Measurements from ENCODE around the gene PDSS2.

DNA sequence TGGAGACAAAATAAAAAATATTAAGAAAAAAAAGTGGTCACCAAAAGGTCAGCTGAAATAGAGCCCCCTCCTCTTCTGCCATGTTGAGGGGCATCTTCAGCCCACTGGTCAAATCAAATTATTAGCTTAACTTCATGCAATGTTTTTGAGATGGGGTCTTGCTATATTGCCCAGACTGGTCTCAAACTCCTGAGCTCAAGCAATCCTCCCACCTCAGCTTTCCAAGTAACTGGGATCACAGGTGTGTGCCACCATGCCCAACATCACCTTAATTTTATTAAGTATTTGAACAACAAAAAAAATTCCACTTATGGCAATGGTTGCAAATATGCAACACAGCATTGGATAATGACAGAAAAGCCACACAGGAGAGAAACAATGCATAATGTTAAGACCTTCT is 244.7 kb downstream of the PDSS2 start:
- TF ChIP-seq, protein P1, sequence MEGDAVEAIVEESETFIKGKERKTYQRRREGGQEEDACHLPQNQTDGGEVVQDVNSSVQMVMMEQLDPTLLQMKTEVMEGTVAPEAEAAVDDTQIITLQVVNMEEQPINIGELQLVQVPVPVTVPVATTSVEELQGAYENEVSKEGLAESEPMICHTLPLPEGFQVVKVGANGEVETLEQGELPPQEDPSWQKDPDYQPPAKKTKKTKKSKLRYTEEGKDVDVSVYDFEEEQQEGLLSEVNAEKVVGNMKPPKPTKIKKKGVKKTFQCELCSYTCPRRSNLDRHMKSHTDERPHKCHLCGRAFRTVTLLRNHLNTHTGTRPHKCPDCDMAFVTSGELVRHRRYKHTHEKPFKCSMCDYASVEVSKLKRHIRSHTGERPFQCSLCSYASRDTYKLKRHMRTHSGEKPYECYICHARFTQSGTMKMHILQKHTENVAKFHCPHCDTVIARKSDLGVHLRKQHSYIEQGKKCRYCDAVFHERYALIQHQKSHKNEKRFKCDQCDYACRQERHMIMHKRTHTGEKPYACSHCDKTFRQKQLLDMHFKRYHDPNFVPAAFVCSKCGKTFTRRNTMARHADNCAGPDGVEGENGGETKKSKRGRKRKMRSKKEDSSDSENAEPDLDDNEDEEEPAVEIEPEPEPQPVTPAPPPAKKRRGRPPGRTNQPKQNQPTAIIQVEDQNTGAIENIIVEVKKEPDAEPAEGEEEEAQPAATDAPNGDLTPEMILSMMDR (IDR thresholded peaks at IDR 0.05 in 8 of 11, conservative IDR thresholded peaks at IDR 0.05 in 3 of 11): no peak
- TF ChIP-seq POLR2A (IDR thresholded peaks at IDR 0.05): no peak
